Thyroid gland (tissue), 4 donors: ENCODE results near the gene PIN1. TPM values are rescaled to one million over a fixed set of nuclear protein-coding genes. Genes with fewer than 3 reads are reported as not detected.

Source experiments
- DNase-seq, 2 donors: peaks; one replicate each; pipeline ENCODE4 v3.0.0-alpha.2; 2019
- H3K27ac ChIP-seq, 3 donors: fragments of 200-600 bp; sonication (generic); 1 replicate in 2 of 3; 2 replicates in 1 of 3; pipeline ENCODE4 v1.5.1; 2016 to 2019; ENCODE audit warnings: mild to moderate bottlenecking in 1 of 3, moderate library complexity in 1 of 3
- H3K27me3 ChIP-seq: fragments of 200-600 bp; sonication (generic); one replicate; pipeline ENCODE4 v1.5.1; 2019
- H3K36me3 ChIP-seq, 2 donors: fragments of 200-600 bp; sonication (generic); one replicate each; pipeline ENCODE4 v1.5.1; 2016 to 2019
- H3K4me1 ChIP-seq, 2 donors: fragments of 200-600 bp; sonication (generic); one replicate each; pipeline ENCODE4 v1.5.1; 2017 to 2019
- H3K4me3 ChIP-seq, 3 donors: fragments of 200-600 bp; sonication (generic); replicated peaks in 1 of 3; 1 replicate in 2 of 3; 2 replicates in 1 of 3; pipeline ENCODE4 v1.5.1; 2016; ENCODE audit warnings: mild to moderate bottlenecking in 1 of 3
- H3K9me3 ChIP-seq: fragments of 200-600 bp; sonication (generic); one replicate; pipeline ENCODE4 v1.5.1; 2017
- POLR2A ChIP-seq, 2 donors: fragments of 450-650 bp; IDR thresholded peaks; one replicate each; pipeline ENCODE4 v1.6.1; 2017; ENCODE audit warnings: antibody characterized with exemption in 2 of 2, mild to moderate bottlenecking in 2 of 2, moderate library complexity in 1 of 2
- WGBS, 2 donors: methylation state at CpG; one replicate each; pipeline ENCODE4 v1.1.5; 2017; 5-methylcytosine and 5-hydroxymethylcytosine counted together
- intact Hi-C: fragments of 100-400 bp; cut with DNase I; formaldehyde crosslinking; loops from one replicate; pipeline ENCODE4 v1.15.1; 2023
- total RNA-seq, 4 donors: library from RNA; depleted of rRNA; stranded (reverse); fragments of >200 nt; gene quantifications; one replicate each; pipeline ENCODE4 v1.2.3, GENCODE V29; 2016
- TF ChIP-seq, protein P1 (sequence below), 6 experiments: fragments of 200-600 bp in 3 of 6; fragments of 450-650 bp in 3 of 6; sonication (generic) in 3 of 6; IDR thresholded peaks; one replicate each; pipeline ENCODE4 v1.5.1; 2016 to 2019; ENCODE audit warnings: antibody characterized with exemption in 6 of 6, mild to moderate bottlenecking in 2 of 6, inconsistent platforms in 1 of 6, moderate library complexity in 1 of 6

PIN1 gene
- total RNA-seq, 4 donors from 2014 or later = 50.0 to 98.0 (median 72.3) TPM

DNA sequence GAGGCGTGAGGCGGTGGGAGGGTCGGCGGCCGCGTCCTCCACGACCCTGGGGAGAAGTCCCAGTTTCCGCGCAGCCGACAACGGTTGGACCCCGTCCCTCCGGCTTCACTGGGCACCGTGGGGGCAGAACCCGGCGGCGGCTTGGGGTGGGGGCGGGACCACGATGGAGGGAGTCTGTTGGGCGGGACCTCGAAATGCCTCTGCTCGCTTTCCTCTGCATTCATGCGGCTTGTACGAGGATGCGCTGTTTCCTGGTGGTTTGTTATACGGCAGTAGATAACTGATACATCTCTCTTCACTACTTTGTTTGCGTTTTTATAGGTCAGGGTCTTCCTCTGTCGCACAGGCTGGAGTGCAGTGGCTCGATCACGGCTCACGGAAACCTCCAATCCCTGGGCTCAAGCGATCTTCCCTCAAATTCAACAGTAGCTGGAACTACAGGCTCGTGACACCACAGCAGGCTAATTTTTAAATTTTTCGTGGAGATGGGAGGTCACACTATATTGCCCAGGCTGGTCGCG is 42.0 kb upstream of the PIN1 start:
- Histone ChIP-seq H3K27ac (peak overlapping the region; percentile 66 to 93 (median 75)), H3K4me3 (peak overlapping the region; percentile 56 to 69 (median 68)), H3K36me3 (no peaks in the 10 kb centered on the region), H3K4me1 (peaks cover 6 to 11% of the 10 kb centered on the region in 2 donors), H3K27me3 (no peaks in the 10 kb centered on the region), H3K9me3 (no peaks in the 10 kb centered on the region)
- TF ChIP-seq, protein P1, sequence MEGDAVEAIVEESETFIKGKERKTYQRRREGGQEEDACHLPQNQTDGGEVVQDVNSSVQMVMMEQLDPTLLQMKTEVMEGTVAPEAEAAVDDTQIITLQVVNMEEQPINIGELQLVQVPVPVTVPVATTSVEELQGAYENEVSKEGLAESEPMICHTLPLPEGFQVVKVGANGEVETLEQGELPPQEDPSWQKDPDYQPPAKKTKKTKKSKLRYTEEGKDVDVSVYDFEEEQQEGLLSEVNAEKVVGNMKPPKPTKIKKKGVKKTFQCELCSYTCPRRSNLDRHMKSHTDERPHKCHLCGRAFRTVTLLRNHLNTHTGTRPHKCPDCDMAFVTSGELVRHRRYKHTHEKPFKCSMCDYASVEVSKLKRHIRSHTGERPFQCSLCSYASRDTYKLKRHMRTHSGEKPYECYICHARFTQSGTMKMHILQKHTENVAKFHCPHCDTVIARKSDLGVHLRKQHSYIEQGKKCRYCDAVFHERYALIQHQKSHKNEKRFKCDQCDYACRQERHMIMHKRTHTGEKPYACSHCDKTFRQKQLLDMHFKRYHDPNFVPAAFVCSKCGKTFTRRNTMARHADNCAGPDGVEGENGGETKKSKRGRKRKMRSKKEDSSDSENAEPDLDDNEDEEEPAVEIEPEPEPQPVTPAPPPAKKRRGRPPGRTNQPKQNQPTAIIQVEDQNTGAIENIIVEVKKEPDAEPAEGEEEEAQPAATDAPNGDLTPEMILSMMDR (IDR thresholded peaks at IDR 0.05) = no peak
- no peak for TF ChIP-seq POLR2A (IDR thresholded peaks at IDR 0.05)
- DNase-seq = peak; percentile 63 to 65
- WGBS, 2 donors = 17 to 32% methylated on average over 17 to 24 of the region's 36 CpGs
- intact Hi-C loops = loop anchor here (10.0 kb wide), 1 partner anchor 468 kb away; the partner anchor contains the start of gene ZNF559

DNA sequence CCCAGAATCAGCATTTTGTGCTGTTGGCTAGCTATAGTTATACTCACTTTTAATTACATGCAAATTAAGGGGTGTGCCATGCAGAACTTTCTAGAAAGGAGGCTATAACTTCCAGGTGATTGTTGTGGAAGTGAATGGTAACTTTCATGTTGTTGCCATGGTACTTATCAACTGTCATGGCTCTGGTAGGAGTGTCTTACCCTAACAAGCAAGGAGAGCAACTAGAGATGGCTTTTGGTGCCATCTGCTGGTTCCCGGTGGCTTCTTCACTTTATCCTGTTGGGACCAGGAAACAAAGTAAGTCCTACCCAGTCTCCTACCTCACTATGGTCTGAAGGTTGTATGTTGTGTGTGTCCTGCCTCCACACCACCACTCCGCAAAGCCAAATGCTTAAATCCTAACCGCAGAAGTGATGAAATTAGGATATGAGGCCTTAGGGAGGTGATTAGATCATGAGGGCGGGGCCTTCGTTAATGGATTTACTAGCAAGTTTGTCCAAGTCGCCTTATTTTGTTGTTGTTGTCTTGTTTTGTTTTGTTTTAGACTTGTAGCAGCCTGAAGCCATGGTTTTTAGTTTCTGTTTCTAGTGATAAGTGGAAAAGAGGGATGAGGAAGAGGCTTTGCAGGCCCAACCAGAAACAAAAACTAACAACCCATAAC is 38.9 kb upstream of the PIN1 start:
- H3K4me3 ChIP-seq = no peak overlapping the region
- H3K27me3 ChIP-seq = no peaks in the 10 kb centered on the region
- 53 to 54% methylated on average over 6 of the region's 6 CpGs for WGBS, 2 donors
- intact Hi-C loops = loop anchor here (10.0 kb wide), 1 partner anchor 471 kb away; the partner anchor contains the start of gene ZNF559
- TF ChIP-seq, protein P1 (IDR thresholded peaks at IDR 0.05) = peak; percentile 43 to 92 (median 87)
- no peak for TF ChIP-seq POLR2A (IDR thresholded peaks at IDR 0.05)
- H3K36me3 ChIP-seq = no peaks in the 10 kb centered on the region
- H3K4me1 ChIP-seq = peaks cover 3 to 5% of the 10 kb centered on the region in 2 donors
- peak; percentile 86 to 88 for DNase-seq
- H3K27ac ChIP-seq = no peak overlapping the region
- no peaks in the 10 kb centered on the region for H3K9me3 ChIP-seq

DNA sequence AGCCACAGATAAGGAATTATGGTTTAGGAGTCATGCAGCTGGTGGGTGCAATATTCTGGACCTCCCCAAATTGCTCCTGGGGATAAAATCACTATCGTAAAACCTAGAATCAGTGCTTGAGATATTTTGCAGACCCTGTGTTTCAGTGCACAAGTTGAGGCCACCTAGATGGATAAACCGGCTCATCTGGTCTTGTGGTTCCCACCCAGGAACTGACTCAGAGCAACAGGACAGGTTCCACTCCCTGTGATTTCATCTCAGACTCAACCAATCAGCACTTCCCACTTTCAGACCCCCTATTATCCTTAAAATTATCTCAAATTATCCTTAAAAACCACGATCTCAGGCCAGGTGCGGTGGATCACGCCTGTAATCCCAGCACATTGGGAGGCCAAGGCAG is 37.2 kb upstream of the PIN1 start:
- no peak for TF ChIP-seq POLR2A (IDR thresholded peaks at IDR 0.05)
- TF ChIP-seq, protein P1 (IDR thresholded peaks at IDR 0.05) = no peak
- no peaks in the 10 kb centered on the region for H3K36me3 ChIP-seq
- H3K4me1 ChIP-seq = peaks cover 0 to 4% of the 10 kb centered on the region in 2 donors
- no peak for DNase-seq
- H3K27ac ChIP-seq = no peak overlapping the region
- no peak overlapping the region for H3K4me3 ChIP-seq
- 81 to 93% methylated on average over 5 of the region's 5 CpGs for WGBS, 2 donors
- no peaks in the 10 kb centered on the region for H3K27me3 ChIP-seq
- intact Hi-C loops = loop anchor here (2.0 to 10.0 kb wide), 2 partner anchors 173 to 473 kb away; partner anchors contain the start of gene ZNF559
- H3K9me3 ChIP-seq = no peaks in the 10 kb centered on the region

DNA sequence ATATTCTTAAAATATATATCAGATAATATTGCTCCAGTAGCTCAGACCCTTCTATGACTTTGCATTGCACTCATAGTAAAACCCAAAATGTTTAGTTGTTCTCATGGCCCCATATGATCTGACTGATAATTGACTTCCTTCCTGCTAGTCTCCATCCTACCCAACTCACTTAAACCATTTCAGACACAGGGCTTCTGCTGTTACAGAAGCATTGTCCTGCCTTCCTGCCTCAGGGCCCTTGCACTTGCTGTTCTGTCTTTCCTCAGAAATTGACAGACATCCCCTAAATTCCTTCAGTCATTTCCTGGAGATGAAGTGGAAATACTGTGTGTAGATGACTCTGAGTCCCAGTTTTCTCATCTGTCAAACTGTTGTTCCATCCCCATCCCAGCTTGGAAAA is 36.0 kb upstream of the PIN1 start:
- intact Hi-C loops = loop anchor here (2.0 to 10.0 kb wide), 2 partner anchors 174 to 474 kb away; partner anchors contain the start of gene ZNF559
- H3K27ac ChIP-seq = no peak overlapping the region
- no peak for TF ChIP-seq POLR2A (IDR thresholded peaks at IDR 0.05)
- TF ChIP-seq, protein P1 (IDR thresholded peaks at IDR 0.05) = no peak
- H3K9me3 ChIP-seq = no peaks in the 10 kb centered on the region
- H3K4me1 ChIP-seq = no peaks in the 10 kb centered on the region
- no peak for DNase-seq
- H3K4me3 ChIP-seq = no peak overlapping the region
- H3K36me3 ChIP-seq = no peaks in the 10 kb centered on the region
- H3K27me3 ChIP-seq = no peaks in the 10 kb centered on the region

DNA sequence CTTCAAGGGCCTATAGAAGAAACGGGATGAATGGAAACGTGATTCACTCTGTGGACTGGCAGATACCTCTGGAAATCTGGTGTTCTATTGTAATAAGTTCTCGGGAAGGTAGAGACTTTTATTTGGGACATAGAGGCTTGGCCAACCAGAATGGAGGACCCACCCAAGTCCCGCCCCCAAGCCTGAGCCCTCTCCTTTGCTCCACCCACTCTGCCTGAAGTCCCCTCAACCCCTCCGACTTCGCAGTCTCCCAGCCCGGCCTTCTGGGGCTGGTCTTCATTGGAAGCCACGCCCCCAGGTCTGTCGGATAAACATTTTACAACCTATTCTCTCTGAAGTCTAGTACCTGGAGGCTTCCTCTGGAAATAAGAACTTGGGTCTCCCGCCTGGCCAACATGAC is 33.1 kb upstream of the PIN1 start:
- no peaks in the 10 kb centered on the region for H3K9me3 ChIP-seq
- TF ChIP-seq, protein P1 (IDR thresholded peaks at IDR 0.05) = no peak
- no peak for TF ChIP-seq POLR2A (IDR thresholded peaks at IDR 0.05)
- no peak overlapping the region for H3K4me3 ChIP-seq
- no peak overlapping the region for H3K27ac ChIP-seq
- intact Hi-C loops = loop anchor here (10.0 kb wide), 1 partner anchor 667 kb away; no protein-coding TSS in a partner anchor
- no peak for DNase-seq
- no peaks in the 10 kb centered on the region for H3K4me1 ChIP-seq
- WGBS, 2 donors = 94 to 96% methylated on average over 10 of the region's 10 CpGs
- no peaks in the 10 kb centered on the region for H3K36me3 ChIP-seq
- no peaks in the 10 kb centered on the region for H3K27me3 ChIP-seq
